ENCODE results near the gene STAMBPL1. TPM values are rescaled to one million over a fixed set of nuclear protein-coding genes. Genes with fewer than 3 reads are reported as not detected.
"Not testable (repeated sequence)": the region's sequence is repeated elsewhere in the genome, so short reads cannot be mapped to it uniquely, and the experiment has no call there.

STAMBPL1 gene
- total and polyA plus RNA-seq, 3 experiments from 2014 or later: 10.6 to 24.7 (median 22.3) TPM

DNA sequence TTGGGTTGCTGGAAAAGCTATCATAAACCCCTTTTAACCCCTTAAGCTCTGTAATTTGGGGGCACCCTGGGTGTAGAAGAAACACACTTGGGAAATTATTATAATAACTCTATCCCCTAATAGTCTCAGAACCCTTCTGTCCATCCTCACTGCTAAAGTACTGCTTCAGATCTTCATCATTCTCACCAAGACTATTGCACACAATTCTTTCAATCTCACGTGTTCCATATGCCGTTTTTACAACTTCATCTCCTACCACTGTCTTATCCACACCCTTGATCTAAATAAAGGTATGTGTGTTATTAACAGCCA, 44.2 kb upstream of the STAMBPL1 start:
- H3K9me3 Mint-ChIP-seq: no peaks in the 10 kb centered on the region
- POLR2A ChIA-PET: interaction anchor here (0.5 to 1.6 kb wide), 3 partner anchors 44 to 163 kb away, joined by 4 to 6 read pairs (median 6); partner anchors contain the start of gene STAMBPL1
- H3K36me3 Mint-ChIP-seq: no peaks in the 10 kb centered on the region
- H3K4me3 Mint-ChIP-seq: no peak overlapping the region
- no peak overlapping the region for H3K27ac ChIP-seq (ENCODE audit: low read depth, low read length)
- no peaks in the 10 kb centered on the region for H3K9me3 ChIP-seq (ENCODE audit: low read length)
- CTCF ChIA-PET: interaction anchor here (0.6 to 7.0 kb wide), 41 partner anchors 9 to 740 kb away, joined by 3 to 150 read pairs (median 4); partner anchors contain the start of genes LIPN and STAMBPL1
- no peak overlapping the region for H3K27ac Mint-ChIP-seq
- peaks cover 34% of the 10 kb centered on the region for H3K4me1 ChIP-seq (ENCODE audit: insufficient read depth, low read length)
- no peak overlapping the region for H3K4me3 ChIP-seq (ENCODE audit: low read length)
- no peaks in the 10 kb centered on the region for H3K27me3 ChIP-seq (ENCODE audit: insufficient read depth, low read length, poor library complexity, severe bottlenecking)
- H3K27me3 Mint-ChIP-seq: no peaks in the 10 kb centered on the region
- no peaks in the 10 kb centered on the region for H3K36me3 ChIP-seq (ENCODE audit: insufficient read depth, low read length)
- DNase-seq: no peak
- H3K4me1 Mint-ChIP-seq: peaks cover 27 to 31% (median 31%) of the 10 kb centered on the region in 3 donors

DNA sequence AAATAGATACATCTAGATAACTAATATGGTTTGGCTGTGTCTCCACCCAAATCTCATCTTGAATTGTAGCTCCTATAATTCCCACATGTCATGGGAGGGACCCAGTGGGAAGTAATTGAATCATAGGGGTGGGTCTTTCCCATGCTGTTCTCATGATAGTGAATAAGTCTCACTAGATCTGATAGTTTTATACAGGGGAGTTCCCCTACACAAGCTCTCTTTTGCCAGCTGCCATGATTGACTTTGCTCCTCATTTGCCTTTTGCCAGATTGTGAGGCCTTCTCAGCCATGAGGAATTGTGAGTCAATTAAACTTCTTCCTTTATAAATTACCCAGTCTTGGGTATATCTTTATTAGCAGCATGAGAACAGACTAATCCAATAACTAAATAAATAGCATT, 42.4 kb upstream of the STAMBPL1 start:
- H3K27me3 Mint-ChIP-seq; H3K4me3 ChIP-seq (ENCODE audit: low read length); POLR2A ChIA-PET; H3K9me3 ChIP-seq (ENCODE audit: low read length); H3K27ac Mint-ChIP-seq; H3K9me3 Mint-ChIP-seq; H3K27me3 ChIP-seq (ENCODE audit: insufficient read depth, low read length, poor library complexity, severe bottlenecking); H3K36me3 Mint-ChIP-seq; DNase-seq; H3K36me3 ChIP-seq (ENCODE audit: insufficient read depth, low read length); H3K4me3 Mint-ChIP-seq; H3K27ac ChIP-seq (ENCODE audit: low read depth, low read length): not testable (repeated sequence)
- CTCF ChIA-PET: interaction anchor here (1.1 to 7.0 kb wide), 8 partner anchors 10 to 742 kb away, joined by 3 to 150 read pairs (median 12); no protein-coding TSS in a partner anchor
- peaks cover 19% of the 10 kb centered on the region for H3K4me1 ChIP-seq (ENCODE audit: insufficient read depth, low read length)
- peaks cover 14 to 15% (median 15%) of the 10 kb centered on the region in 3 donors for H3K4me1 Mint-ChIP-seq

DNA sequence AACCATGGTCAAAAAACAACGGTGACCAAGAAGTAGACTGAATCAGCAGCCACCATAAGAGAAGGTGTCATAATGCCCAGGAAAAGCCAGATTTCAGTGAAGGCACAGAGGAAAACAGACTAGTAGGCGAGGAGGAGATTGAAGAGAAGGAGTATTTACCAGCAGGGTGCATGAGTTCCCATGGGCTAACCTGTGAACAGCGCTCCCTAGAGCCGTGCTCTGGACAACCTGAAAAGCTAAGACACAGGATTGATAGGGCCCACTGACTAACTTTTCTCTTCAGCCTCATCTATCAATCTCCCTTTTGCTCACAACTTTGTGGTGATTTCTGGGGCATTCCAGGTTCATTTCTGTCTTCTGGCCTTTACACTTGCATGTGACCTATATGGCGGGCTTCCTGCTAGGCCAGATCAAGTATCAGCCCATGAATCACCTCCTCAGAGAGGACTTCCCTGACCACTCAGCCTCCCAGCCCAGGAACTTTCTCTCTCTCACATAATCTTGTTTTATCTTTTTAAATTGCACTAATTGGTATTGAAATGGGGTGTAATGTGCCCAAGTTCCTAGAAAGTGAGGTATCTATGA, 41.2 kb upstream of the STAMBPL1 start:
- H3K27ac Mint-ChIP-seq: no peak overlapping the region
- DNase-seq: no peak
- Histone ChIP-seq H3K9me3 (ENCODE audit: low read length) (no peaks in the 10 kb centered on the region), H3K36me3 (ENCODE audit: insufficient read depth, low read length) (no peaks in the 10 kb centered on the region), H3K4me3 (ENCODE audit: low read length) (no peak overlapping the region), H3K4me1 (ENCODE audit: insufficient read depth, low read length) (peaks cover 8% of the 10 kb centered on the region), H3K27me3 (ENCODE audit: insufficient read depth, low read length, poor library complexity, severe bottlenecking) (no peaks in the 10 kb centered on the region), H3K27ac (ENCODE audit: low read depth, low read length) (no peak overlapping the region)
- no peaks in the 10 kb centered on the region for H3K36me3 Mint-ChIP-seq
- ChIA-PET CTCF (interaction anchor here (2.1 kb wide), 1 partner anchor 96 kb away, joined by 5 read pairs; no protein-coding TSS in a partner anchor), POLR2A (no interaction called here)
- no peak overlapping the region for H3K4me3 Mint-ChIP-seq
- peaks cover 0 to 2% of the 10 kb centered on the region in 2 donors for H3K27me3 Mint-ChIP-seq
- no peaks in the 10 kb centered on the region for H3K9me3 Mint-ChIP-seq
- peaks cover 2 to 3% (median 2%) of the 10 kb centered on the region in 3 donors for H3K4me1 Mint-ChIP-seq

DNA sequence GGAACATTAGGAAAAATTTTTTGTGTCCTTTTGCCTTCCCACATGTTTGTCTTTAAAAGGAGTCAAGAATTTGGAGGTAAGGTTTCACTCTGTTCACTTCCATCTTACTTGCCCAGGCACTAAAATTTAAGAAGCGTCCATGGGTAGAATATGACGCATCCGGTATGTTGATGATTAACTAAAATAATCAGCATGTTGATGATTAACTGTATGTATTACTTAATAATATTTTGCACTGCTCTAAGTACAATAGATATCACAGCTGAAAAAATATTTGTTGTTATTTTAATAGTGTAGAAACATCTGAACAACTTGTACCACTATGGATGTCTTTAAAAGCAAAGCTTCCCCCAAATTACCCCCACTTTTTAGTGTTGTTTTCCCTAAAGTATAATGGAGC, 39.9 kb upstream of the STAMBPL1 start:
- H3K4me1 Mint-ChIP-seq: no peaks in the 10 kb centered on the region
- no peak for DNase-seq
- no peak overlapping the region for H3K4me3 ChIP-seq (ENCODE audit: low read length)
- peaks cover 4% of the 10 kb centered on the region for H3K4me1 ChIP-seq (ENCODE audit: insufficient read depth, low read length)
- no peaks in the 10 kb centered on the region for H3K36me3 ChIP-seq (ENCODE audit: insufficient read depth, low read length)
- ChIA-PET CTCF (interaction anchor here (2.1 kb wide), 1 partner anchor 95 kb away, joined by 5 read pairs; no protein-coding TSS in a partner anchor), POLR2A (no interaction called here)
- H3K27me3 Mint-ChIP-seq: peaks cover 0 to 3% of the 10 kb centered on the region in 2 donors
- H3K27ac Mint-ChIP-seq: no peak overlapping the region
- H3K9me3 Mint-ChIP-seq: no peaks in the 10 kb centered on the region
- no peaks in the 10 kb centered on the region for H3K36me3 Mint-ChIP-seq
- no peak overlapping the region for H3K27ac ChIP-seq (ENCODE audit: low read depth, low read length)
- no peaks in the 10 kb centered on the region for H3K27me3 ChIP-seq (ENCODE audit: insufficient read depth, low read length, poor library complexity, severe bottlenecking)
- no peaks in the 10 kb centered on the region for H3K9me3 ChIP-seq (ENCODE audit: low read length)
- H3K4me3 Mint-ChIP-seq: no peak overlapping the region

DNA sequence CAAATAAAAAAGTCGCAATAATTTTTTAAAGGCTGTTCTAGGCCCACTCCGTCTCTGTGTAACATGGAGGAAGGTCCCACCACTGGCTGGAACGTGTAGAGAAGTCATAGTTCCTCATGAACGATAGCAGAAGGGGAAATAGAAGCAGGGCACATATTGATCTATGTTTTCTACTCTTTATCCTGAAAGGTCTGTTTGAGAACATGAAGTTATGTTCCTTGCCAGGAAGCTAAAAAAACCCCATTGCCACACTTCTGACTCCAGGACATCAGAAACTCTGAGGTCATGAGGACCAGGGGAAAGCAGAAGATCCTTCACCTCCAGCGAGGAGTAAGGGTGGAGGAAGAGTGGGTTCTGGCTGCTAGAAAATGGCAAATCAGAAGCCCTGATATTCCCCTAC, 39.2 kb upstream of the STAMBPL1 start:
- CTCF ChIA-PET: interaction anchor here (2.1 kb wide), 1 partner anchor 94 kb away, joined by 5 read pairs; no protein-coding TSS in a partner anchor
- no peak for DNase-seq
- Mint-ChIP-seq H3K9me3 (no peaks in the 10 kb centered on the region), H3K36me3 (no peaks in the 10 kb centered on the region), H3K27ac (no peak overlapping the region), H3K27me3 (peaks cover 0 to 3% of the 10 kb centered on the region in 2 donors), H3K4me1 (no peaks in the 10 kb centered on the region), H3K4me3 (no peak overlapping the region)
- H3K4me1 ChIP-seq (ENCODE audit: insufficient read depth, low read length): no peaks in the 10 kb centered on the region
- H3K36me3 ChIP-seq (ENCODE audit: insufficient read depth, low read length): no peaks in the 10 kb centered on the region
- POLR2A ChIA-PET: no interaction called here
- H3K27ac ChIP-seq (ENCODE audit: low read depth, low read length): no peak overlapping the region
- H3K4me3 ChIP-seq (ENCODE audit: low read length): no peak overlapping the region
- H3K27me3 ChIP-seq (ENCODE audit: insufficient read depth, low read length, poor library complexity, severe bottlenecking): no peaks in the 10 kb centered on the region
- H3K9me3 ChIP-seq (ENCODE audit: low read length): no peaks in the 10 kb centered on the region

DNA sequence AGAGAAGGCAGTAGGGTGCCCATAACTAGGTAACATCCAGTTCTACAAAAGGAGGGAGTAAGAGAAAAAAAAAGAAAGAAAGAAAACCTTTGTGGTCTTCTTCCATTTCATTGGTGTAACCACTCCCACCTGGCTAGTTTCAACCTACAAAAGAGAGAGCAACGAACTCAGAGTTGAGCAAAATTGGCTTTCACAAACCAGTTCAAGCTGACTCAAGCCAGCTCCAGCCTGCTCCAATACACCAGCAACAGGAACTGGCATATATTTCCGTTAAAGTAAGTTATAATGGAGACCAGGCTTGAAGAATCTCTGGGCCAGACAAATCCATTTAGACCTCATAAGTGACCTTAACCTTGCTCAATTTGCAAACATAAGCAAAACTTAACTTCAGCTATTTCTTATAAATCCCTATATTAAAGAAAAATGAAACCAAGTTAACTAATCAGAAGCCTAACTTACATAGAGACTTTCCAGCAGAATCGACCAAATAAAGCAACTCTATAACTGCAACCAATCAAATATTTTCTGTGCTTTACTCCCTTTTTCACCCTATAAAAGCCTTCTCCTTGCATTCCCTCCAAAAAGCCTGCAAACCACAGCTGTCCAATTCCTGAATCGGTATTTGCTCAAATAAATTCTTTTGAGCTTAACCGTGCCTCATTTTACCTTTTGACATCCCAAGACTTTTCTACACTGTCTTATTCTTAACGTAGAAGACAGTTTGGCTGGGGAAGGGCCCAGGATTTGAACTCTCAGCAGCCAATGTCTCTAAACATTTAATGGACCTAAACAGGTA, 38.5 kb upstream of the STAMBPL1 start:
- H3K36me3 ChIP-seq (ENCODE audit: insufficient read depth, low read length): no peaks in the 10 kb centered on the region
- Mint-ChIP-seq H3K27me3 (peaks cover 0 to 3% of the 10 kb centered on the region in 2 donors), H3K36me3 (no peaks in the 10 kb centered on the region), H3K4me1 (no peaks in the 10 kb centered on the region), H3K27ac (no peak overlapping the region), H3K9me3 (no peaks in the 10 kb centered on the region), H3K4me3 (no peak overlapping the region)
- no peak overlapping the region for H3K27ac ChIP-seq (ENCODE audit: low read depth, low read length)
- CTCF ChIA-PET: no interaction called here
- POLR2A ChIA-PET: no interaction called here
- H3K4me1 ChIP-seq (ENCODE audit: insufficient read depth, low read length): no peaks in the 10 kb centered on the region
- H3K27me3 ChIP-seq (ENCODE audit: insufficient read depth, low read length, poor library complexity, severe bottlenecking): no peaks in the 10 kb centered on the region
- H3K4me3 ChIP-seq (ENCODE audit: low read length): no peak overlapping the region
- DNase-seq: no peak
- no peaks in the 10 kb centered on the region for H3K9me3 ChIP-seq (ENCODE audit: low read length)

DNA sequence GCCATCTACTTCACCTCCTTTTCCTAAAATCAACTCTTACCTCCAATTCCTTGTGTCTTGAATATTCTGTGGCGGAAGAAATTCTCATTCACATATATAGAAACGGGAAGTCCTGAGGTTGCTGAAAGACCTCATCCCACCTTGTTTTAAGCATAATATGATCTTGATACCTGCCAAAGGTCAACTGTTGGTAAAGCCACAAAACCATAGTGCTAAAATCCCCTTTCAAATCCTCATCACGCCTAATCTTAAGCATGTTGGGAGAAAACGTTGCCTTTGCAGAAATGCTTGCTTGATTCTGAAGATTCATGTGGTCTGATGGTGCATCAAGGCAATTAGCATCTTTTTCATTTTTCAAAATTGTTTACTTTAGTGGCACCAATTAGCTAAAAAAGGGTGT, 36.9 kb upstream of the STAMBPL1 start:
- Mint-ChIP-seq H3K4me1 (no peaks in the 10 kb centered on the region), H3K27ac (no peak overlapping the region), H3K36me3 (no peaks in the 10 kb centered on the region), H3K27me3 (peaks cover 0 to 3% of the 10 kb centered on the region in 2 donors), H3K9me3 (no peaks in the 10 kb centered on the region), H3K4me3 (no peak overlapping the region)
- Histone ChIP-seq H3K27me3 (ENCODE audit: insufficient read depth, low read length, poor library complexity, severe bottlenecking) (no peaks in the 10 kb centered on the region), H3K4me3 (ENCODE audit: low read length) (no peak overlapping the region), H3K27ac (ENCODE audit: low read depth, low read length) (no peak overlapping the region), H3K4me1 (ENCODE audit: insufficient read depth, low read length) (no peaks in the 10 kb centered on the region), H3K36me3 (ENCODE audit: insufficient read depth, low read length) (no peaks in the 10 kb centered on the region), H3K9me3 (ENCODE audit: low read length) (no peaks in the 10 kb centered on the region)
- CTCF ChIA-PET: no interaction called here
- POLR2A ChIA-PET: no interaction called here
- DNase-seq: no peak

DNA sequence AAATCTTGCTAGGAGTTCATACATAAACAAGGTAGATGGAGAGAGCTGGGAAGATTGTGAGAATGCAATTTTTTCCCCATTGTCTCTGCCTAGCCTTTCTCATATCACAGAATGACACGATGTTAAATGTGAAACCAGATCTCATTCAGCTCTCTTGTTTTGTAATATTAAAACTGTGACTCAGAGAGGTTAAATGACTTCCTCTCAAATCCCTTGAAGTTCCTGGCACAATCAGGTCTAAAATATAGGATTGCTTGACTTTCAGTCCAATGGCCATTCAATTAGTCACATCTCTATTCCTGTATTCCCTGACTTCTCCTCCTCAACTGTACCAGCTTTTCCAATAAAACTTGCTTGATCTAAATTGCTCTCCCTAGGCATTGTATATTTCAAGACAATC, 31.5 kb upstream of the STAMBPL1 start:
- no peaks in the 10 kb centered on the region for H3K9me3 ChIP-seq (ENCODE audit: low read length)
- ChIA-PET CTCF (interaction anchor here (6.3 kb wide), 1 partner anchor 12 kb away, joined by 38 read pairs; no protein-coding TSS in a partner anchor), POLR2A (interaction anchor here (0.7 kb wide), 1 partner anchor 17 kb away, joined by 3 read pairs; no protein-coding TSS in a partner anchor)
- no peak overlapping the region for H3K4me3 Mint-ChIP-seq
- no peaks in the 10 kb centered on the region for H3K36me3 Mint-ChIP-seq
- peaks cover 0 to 9% (median 4%) of the 10 kb centered on the region in 3 donors for H3K4me1 Mint-ChIP-seq
- no peaks in the 10 kb centered on the region for H3K36me3 ChIP-seq (ENCODE audit: insufficient read depth, low read length)
- no peak overlapping the region for H3K27ac ChIP-seq (ENCODE audit: low read depth, low read length)
- H3K27ac Mint-ChIP-seq: no peak overlapping the region
- H3K4me3 ChIP-seq (ENCODE audit: low read length): no peak overlapping the region
- peaks cover 6 to 10% of the 10 kb centered on the region in 2 donors for H3K27me3 Mint-ChIP-seq
- no peaks in the 10 kb centered on the region for H3K9me3 Mint-ChIP-seq
- no peaks in the 10 kb centered on the region for H3K27me3 ChIP-seq (ENCODE audit: insufficient read depth, low read length, poor library complexity, severe bottlenecking)
- H3K4me1 ChIP-seq (ENCODE audit: insufficient read depth, low read length): no peaks in the 10 kb centered on the region
- DNase-seq: no peak
